GM21529 (cell line): ENCODE data around the gene MARK4.
"Not testable (repeated sequence)": the region's sequence is repeated elsewhere in the genome, so short reads cannot be mapped to it uniquely, and the experiment has no call there.

ENCODE experiments used
- ATAC-seq: cut with Tn5 transposase; IDR thresholded peaks from one replicate; pipeline ENCODE4 v1.9.1; 2021; ENCODE audit not compliant: unreplicated experiment

The MARK4 gene

DNA sequence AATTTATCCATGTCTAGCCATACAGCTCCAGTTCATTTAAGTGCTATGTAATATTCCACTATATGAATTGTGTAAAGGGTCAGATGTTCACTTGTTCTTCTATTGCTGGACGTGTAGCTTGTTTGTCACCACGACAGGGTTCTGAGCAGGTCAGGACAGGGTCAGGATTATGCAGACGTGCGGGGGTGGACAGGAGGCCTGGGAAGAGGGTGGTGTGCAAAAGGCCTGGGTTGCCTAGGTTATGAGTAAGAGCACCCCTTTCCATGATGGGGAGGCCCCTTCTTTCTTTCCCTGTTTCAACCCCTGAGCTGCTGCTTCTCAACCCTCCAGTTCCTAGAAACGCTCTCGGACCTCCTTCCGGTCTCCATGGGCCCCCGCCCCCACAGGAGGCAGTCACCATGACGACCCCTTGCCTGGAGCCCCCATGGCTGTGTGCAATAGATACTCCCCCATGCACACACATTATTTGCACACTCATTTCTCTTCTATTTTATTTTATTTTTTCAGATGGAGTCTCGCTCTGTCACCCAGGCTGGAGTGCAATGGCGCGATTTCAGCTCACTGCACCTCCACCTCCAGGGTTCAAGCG is 7.8 kb upstream of the MARK4 start:
- no peak for ATAC-seq

DNA sequence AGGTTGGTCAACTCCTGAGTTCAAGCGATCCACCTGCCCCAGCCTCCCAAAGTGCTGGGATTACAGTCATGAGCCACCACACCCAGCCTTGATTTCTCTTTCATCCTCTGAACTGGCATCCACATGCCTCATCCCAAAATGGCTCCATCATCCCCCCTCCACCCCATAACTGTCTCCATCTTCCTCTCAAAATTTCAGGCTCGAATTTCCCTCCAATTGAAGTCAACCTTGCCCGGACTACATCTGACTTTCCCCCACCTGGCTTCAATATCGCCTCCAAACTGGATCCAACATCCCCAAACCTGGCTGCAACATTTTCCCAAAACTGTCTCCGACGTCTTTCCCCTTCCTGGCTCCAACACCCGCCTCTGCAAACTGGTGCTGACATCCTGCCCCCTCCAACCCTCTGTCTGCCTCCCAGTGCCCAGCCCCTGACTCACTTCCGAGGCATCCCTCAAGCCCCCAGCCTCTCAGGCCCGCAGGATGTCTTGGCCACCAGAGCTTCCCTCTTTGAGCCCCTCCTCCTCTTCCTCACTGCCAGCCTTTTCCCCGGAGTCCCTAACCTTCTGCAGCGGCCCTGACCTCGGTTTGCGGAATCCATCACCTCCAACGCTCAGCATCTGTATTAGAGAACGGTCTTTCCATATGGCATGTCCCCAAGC is 6.8 kb upstream of the MARK4 start:
- ATAC-seq = no peak

GRCh38 chr19:45245334-45245787 is 5.7 kb upstream of the MARK4 start, which contains the start of gene EXOC3L2:
EXOC3L2 (minus strand) TSS chr19:45245407; CDS start chr19:45239045, 6,362 bp downstream.
- ATAC-seq = no peak

DNA sequence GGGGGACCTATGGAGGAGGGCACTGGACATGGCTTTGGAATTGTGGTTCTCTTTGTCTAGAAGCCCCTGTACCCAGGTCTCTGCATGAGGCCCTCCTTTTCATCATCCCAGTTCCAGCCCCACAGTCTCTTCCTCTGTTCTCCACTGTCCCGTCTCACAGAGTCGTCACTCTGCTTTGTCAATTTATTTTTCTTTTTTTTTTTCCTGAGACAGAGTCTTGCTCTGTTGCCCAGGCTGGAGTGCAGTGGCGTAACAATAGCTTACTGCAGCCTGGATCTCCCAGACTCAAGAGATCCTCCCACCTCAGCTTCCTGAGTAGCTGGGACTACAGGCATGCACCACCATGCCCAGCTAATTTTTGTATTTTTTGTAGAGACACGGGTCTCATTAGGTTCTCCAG is 5.2 kb upstream of the MARK4 start:
- ATAC-seq = no peak

GRCh38 chr19:45247136-45247535 is 3.9 kb upstream of the MARK4 start:
- ATAC-seq = no peak

- no peak for ATAC-seq
Observed at GRCh38 chr19:45249261-45250033, 1.6 kb upstream of the MARK4 start.

DNA sequence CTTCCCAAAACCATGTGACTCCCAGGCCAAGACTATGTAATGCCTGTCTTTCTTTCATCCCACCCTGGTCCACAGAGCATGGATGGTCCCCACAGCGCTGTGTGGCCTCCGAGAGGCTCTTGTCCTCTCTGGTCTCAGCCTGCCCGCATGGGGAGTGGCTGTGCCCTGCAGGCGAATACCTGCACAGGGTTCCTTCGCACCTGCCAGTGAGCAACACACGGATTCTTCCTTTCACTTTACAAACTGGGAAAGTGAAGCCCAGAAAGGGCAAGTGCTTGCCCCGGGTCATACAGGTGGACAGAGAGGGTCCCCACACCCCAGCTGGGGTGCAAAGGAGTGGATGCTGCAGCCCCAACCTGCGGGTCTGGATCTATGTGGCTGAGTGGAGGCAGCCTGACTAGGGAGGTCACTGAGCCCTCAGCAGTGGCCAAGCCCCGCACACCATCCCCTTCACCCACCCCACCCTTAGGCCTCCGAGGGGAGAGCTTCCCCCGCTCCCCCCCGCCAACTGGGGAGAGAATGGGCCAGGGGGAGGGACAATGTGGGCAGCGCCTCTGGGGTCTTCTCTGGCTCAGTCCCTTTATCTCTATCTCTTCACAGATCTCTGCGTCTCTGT is 747 bp upstream of the MARK4 start:
- ATAC-seq = no peak

- no peak for ATAC-seq
Observed at GRCh38 chr19:45251452-45252354, 632 bp downstream of the MARK4 start.

GRCh38 chr19:45253396-45254027 is 2.4 kb downstream of the MARK4 start:
- ATAC-seq = no peak

DNA sequence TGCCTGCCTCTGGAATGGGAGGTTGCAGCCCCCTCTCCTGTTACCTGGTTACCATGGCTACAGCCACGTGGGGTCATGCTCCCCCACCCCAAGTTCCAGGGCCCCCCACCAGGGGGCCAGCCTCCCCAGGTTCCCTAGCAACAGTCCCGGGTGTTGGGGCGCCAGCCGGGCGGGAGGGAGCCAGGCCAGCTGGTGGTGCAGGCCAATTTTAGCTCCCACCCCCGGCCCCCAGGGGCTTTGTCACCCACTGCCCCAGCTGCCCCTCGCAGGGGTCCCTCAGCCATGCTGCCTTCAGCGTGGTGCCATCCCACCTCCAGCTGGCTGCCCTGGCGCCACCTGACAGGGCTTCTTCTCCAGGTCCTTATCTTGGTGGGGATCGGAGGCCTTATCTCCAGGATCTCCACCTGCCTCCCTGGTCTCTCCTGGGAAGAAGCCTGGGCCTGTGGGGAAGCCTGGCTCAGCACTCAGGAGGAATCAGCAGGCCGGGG is 3.0 kb downstream of the MARK4 start:
- ATAC-seq = no peak

GRCh38 chr19:45255611-45256157 is 4.6 kb downstream of the MARK4 start:
- no peak for ATAC-seq

DNA sequence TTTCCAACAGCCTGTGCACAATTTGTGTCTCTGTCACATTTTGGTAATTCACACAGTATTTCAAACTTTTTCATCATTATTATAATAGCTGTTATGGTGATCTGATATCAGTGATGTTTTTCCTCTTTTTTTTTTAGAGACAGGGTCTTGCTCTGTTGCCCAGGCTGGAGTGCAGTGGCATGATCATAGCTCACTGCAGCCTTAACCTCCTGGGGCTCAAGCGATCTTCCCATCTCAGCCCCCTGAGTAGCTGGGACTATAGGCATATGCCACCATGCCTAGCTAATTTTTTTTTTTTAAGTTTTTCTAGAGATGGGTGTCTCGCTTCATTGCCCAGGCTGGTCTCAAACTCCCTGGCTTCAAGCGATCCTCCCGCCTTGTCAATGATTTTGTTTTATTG is 5.8 kb downstream of the MARK4 start:
- no peak for ATAC-seq

DNA sequence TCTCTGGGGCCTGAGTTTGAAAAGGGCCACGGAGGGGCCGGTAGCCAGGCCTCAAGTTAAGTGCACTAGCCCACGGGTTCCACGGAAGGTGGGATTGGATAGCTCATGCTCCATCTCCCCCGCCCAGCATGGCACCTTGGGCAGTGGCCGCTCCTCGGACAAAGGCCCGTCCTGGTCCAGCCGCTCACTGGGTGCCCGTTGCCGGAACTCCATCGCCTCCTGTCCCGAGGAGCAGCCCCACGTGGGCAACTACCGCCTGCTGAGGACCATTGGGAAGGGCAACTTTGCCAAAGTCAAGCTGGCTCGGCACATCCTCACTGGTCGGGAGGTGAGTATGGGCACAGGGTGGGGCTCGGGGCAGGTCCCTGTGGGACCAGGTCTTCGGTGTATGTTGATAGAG is 7.8 kb downstream of the MARK4 start:
- ATAC-seq = no peak

GRCh38 chr19:45262570-45262969 is 11.5 kb downstream of the MARK4 start:
- ATAC-seq = no peak

GRCh38 chr19:45263013-45263412 is 11.9 kb downstream of the MARK4 start:
- ATAC-seq = no peak

- ATAC-seq = no peak
Observed at GRCh38 chr19:45264781-45265317, 13.8 kb downstream of the MARK4 start.

GRCh38 chr19:45265375-45265774 is 14.3 kb downstream of the MARK4 start:
- ATAC-seq = no peak

DNA sequence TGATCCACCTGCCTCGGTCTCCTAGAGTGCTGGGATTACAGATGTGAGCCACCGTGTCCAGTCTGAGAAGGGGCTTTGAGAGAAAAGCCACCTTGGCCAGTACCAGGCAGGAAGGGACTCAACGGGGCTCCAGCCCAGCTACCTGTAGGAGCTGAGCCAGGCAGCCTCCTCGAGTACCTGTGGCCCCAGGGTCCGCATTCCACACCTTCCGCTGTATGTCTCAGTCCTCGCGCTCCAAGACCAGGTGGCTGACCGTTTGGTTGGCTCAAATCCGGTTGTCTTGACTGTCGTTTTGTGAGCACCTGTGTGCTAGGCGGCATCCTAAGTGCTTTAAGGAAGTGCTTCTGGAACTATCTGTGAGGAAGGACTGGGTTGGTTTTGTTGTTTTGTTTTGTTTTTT is 16.2 kb downstream of the MARK4 start:
- no peak for ATAC-seq

GRCh38 chr19:45269939-45270338 is 18.9 kb downstream of the MARK4 start:
- not testable (repeated sequence) for ATAC-seq
